ENCODE data around the gene MAP3K4. TPM values are rescaled to one million over a fixed set of nuclear protein-coding genes. Genes with fewer than 3 reads are reported as not detected.

MAP3K4 gene
- total and polyA plus RNA-seq, 12 donors, result 11.9 to 37.0 (median 18.8) TPM

- H3K36me3 ChIP-seq (replicated peaks in 1 of 2), result no peaks in the 10 kb centered on the region
- DNase-seq, result no peak
- WGBS, 4 donors, result 69 to 84% (median 84%) methylated on average over 10 to 23 of the region's 23 CpGs
- H3K4me1 ChIP-seq (replicated peaks in 1 of 2), result no peaks in the 10 kb centered on the region
- no peak overlapping the region for H3K4me3 ChIP-seq
- intact Hi-C loops (cut with DNase I), result no loop called here
- no peak overlapping the region for H3K27ac ChIP-seq
- no peaks in the 10 kb centered on the region for H3K27me3 ChIP-seq
- no peaks in the 10 kb centered on the region for H3K9me3 ChIP-seq (replicated peaks in 1 of 3)
- TF ChIP-seq POLR2A (IDR thresholded peaks at IDR 0.05) (no peak), CTCF (IDR thresholded peaks at IDR 0.05) (no peak)
These were observed 144.4 kb downstream of the MAP3K4 start for GRCh38 chr6:161135695-161136591.

GRCh38 chr6:161136655-161137054 is 145.1 kb downstream of the MAP3K4 start:
- Histone ChIP-seq H3K4me1 (replicated peaks in 1 of 2) (no peaks in the 10 kb centered on the region), H3K36me3 (replicated peaks in 1 of 2) (no peaks in the 10 kb centered on the region), H3K9me3 (replicated peaks in 1 of 3) (no peaks in the 10 kb centered on the region), H3K4me3 (no peak overlapping the region), H3K27ac (no peak overlapping the region), H3K27me3 (no peaks in the 10 kb centered on the region)
- intact Hi-C loops (cut with DNase I), result no loop called here
- WGBS, 4 donors, result 88 to 93% (median 90%) methylated on average over 11 of the region's 11 CpGs
- TF ChIP-seq POLR2A (IDR thresholded peaks at IDR 0.05) (no peak), CTCF (IDR thresholded peaks at IDR 0.05) (no peak)
- no peak for DNase-seq

GRCh38 chr6:161137320-161137719 is 145.8 kb downstream of the MAP3K4 start:
- Histone ChIP-seq H3K27me3 (no peaks in the 10 kb centered on the region), H3K9me3 (replicated peaks in 1 of 3) (no peaks in the 10 kb centered on the region), H3K4me3 (no peak overlapping the region), H3K27ac (no peak overlapping the region), H3K36me3 (replicated peaks in 1 of 2) (no peaks in the 10 kb centered on the region), H3K4me1 (replicated peaks in 1 of 2) (no peaks in the 10 kb centered on the region)
- 88 to 95% (median 94%) methylated on average over 11 of the region's 11 CpGs for WGBS, 4 donors
- intact Hi-C loops (cut with DNase I), result no loop called here
- DNase-seq, result no peak
- TF ChIP-seq CTCF (IDR thresholded peaks at IDR 0.05) (no peak), POLR2A (IDR thresholded peaks at IDR 0.05) (no peak)

- no peaks in the 10 kb centered on the region for H3K4me1 ChIP-seq (replicated peaks in 1 of 2)
- H3K4me3 ChIP-seq, result no peak overlapping the region
- 94 to 96% (median 95%) methylated on average over 12 of the region's 12 CpGs for WGBS, 4 donors
- no peaks in the 10 kb centered on the region for H3K27me3 ChIP-seq
- DNase-seq, result no peak
- TF ChIP-seq POLR2A (IDR thresholded peaks at IDR 0.05) (no peak), CTCF (IDR thresholded peaks at IDR 0.05) (no peak)
- H3K36me3 ChIP-seq (replicated peaks in 1 of 2), result no peaks in the 10 kb centered on the region
- intact Hi-C loops (cut with DNase I), result no loop called here
- H3K9me3 ChIP-seq (replicated peaks in 1 of 3), result no peaks in the 10 kb centered on the region
- H3K27ac ChIP-seq, result no peak overlapping the region
These were observed 146.4 kb downstream of the MAP3K4 start for GRCh38 chr6:161137839-161138542.
